ENCODE data around the gene ALDH8A1.

Gene ALDH8A1

GRCh38 chr6:134932098-134932497 lies 17.8 kb downstream of the ALDH8A1 start:
- H3K9me3 ChIP-seq (ENCODE audit: insufficient read depth, low read depth, low read length): no peaks in the 10 kb centered on the region
- H3K4me1 ChIP-seq (ENCODE audit: insufficient read depth, low read length, poor library complexity, severe bottlenecking): no peaks in the 10 kb centered on the region
- H3F3A ChIP-seq (ENCODE audit: low read depth): no peaks in the 10 kb centered on the region
- H2AFZ ChIP-seq (ENCODE audit: low read length): no peak overlapping the region
- no peaks in the 10 kb centered on the region for H3K36me3 ChIP-seq (ENCODE audit: insufficient read depth, low read length)
- no peaks in the 10 kb centered on the region for H3K79me2 ChIP-seq (ENCODE audit: insufficient read depth, low read length)
- H3K27me3 ChIP-seq (ENCODE audit: insufficient read depth, low read length, poor library complexity, severe bottlenecking): no peaks in the 10 kb centered on the region
- no peak for TF ChIP-seq EZH2phosphoT487 (IDR thresholded peaks at IDR 0.05; ENCODE audit: borderline replicate concordance)
- no peak for TF ChIP-seq CTCF (conservative IDR thresholded peaks at IDR 0.05; ENCODE audit: low read length)
- no peaks in the 10 kb centered on the region for H3K9me2 ChIP-seq (replicated peaks; ENCODE audit: low read depth, low read length)
- H3K4me3 ChIP-seq (ENCODE audit: low read length, poor library complexity, severe bottlenecking): no peak overlapping the region
- no peaks in the 10 kb centered on the region for H4K20me1 ChIP-seq (ENCODE audit: insufficient read depth, low read length, poor library complexity, severe bottlenecking)
- H3K9ac ChIP-seq (ENCODE audit: low read depth, low read length, poor library complexity, severe bottlenecking): no peak overlapping the region
- no peak overlapping the region for H3K4me2 ChIP-seq (ENCODE audit: low read depth, low read length, poor library complexity, severe bottlenecking)

GRCh38 chr6:134930463-134930862 lies 19.4 kb downstream of the ALDH8A1 start:
- H3K4me1 ChIP-seq (ENCODE audit: insufficient read depth, low read length, poor library complexity, severe bottlenecking): no peaks in the 10 kb centered on the region
- no peaks in the 10 kb centered on the region for H3F3A ChIP-seq (ENCODE audit: low read depth)
- no peaks in the 10 kb centered on the region for H3K36me3 ChIP-seq (ENCODE audit: insufficient read depth, low read length)
- no peaks in the 10 kb centered on the region for H3K27me3 ChIP-seq (ENCODE audit: insufficient read depth, low read length, poor library complexity, severe bottlenecking)
- no peak overlapping the region for H3K4me3 ChIP-seq (ENCODE audit: low read length, poor library complexity, severe bottlenecking)
- no peak overlapping the region for H3K4me2 ChIP-seq (ENCODE audit: low read depth, low read length, poor library complexity, severe bottlenecking)
- no peaks in the 10 kb centered on the region for H3K9me3 ChIP-seq (ENCODE audit: insufficient read depth, low read depth, low read length)
- H3K9ac ChIP-seq (ENCODE audit: low read depth, low read length, poor library complexity, severe bottlenecking): no peak overlapping the region
- H4K20me1 ChIP-seq (ENCODE audit: insufficient read depth, low read length, poor library complexity, severe bottlenecking): no peaks in the 10 kb centered on the region
- TF ChIP-seq CTCF (conservative IDR thresholded peaks at IDR 0.05; ENCODE audit: low read length) (no peak), EZH2phosphoT487 (IDR thresholded peaks at IDR 0.05; ENCODE audit: borderline replicate concordance) (no peak)
- H3K79me2 ChIP-seq (ENCODE audit: insufficient read depth, low read length): no peaks in the 10 kb centered on the region
- H2AFZ ChIP-seq (ENCODE audit: low read length): no peak overlapping the region
- H3K9me2 ChIP-seq (replicated peaks; ENCODE audit: low read depth, low read length): no peaks in the 10 kb centered on the region

- Histone ChIP-seq H3K9me3 (ENCODE audit: insufficient read depth, low read depth, low read length) (no peaks in the 10 kb centered on the region), H3K4me3 (ENCODE audit: low read length, poor library complexity, severe bottlenecking) (no peak overlapping the region), H3K4me2 (ENCODE audit: low read depth, low read length, poor library complexity, severe bottlenecking) (no peak overlapping the region), H3K79me2 (ENCODE audit: insufficient read depth, low read length) (no peaks in the 10 kb centered on the region), H3K9ac (ENCODE audit: low read depth, low read length, poor library complexity, severe bottlenecking) (no peak overlapping the region), H3F3A (ENCODE audit: low read depth) (no peaks in the 10 kb centered on the region), H4K20me1 (ENCODE audit: insufficient read depth, low read length, poor library complexity, severe bottlenecking) (no peaks in the 10 kb centered on the region), H2AFZ (ENCODE audit: low read length) (no peak overlapping the region), H3K36me3 (ENCODE audit: insufficient read depth, low read length) (no peaks in the 10 kb centered on the region), H3K9me2 (replicated peaks; ENCODE audit: low read depth, low read length) (no peaks in the 10 kb centered on the region), H3K27me3 (ENCODE audit: insufficient read depth, low read length, poor library complexity, severe bottlenecking) (no peaks in the 10 kb centered on the region), H3K4me1 (ENCODE audit: insufficient read depth, low read length, poor library complexity, severe bottlenecking) (no peaks in the 10 kb centered on the region)
- TF ChIP-seq CTCF (conservative IDR thresholded peaks at IDR 0.05; ENCODE audit: low read length) (no peak), EZH2phosphoT487 (IDR thresholded peaks at IDR 0.05; ENCODE audit: borderline replicate concordance) (no peak)
These were observed 21.6 kb downstream of the ALDH8A1 start for GRCh38 chr6:134928151-134928900.

All from Loucy (cell line).